GM19238 (cell line): ENCODE data around the gene NSDHL.

Experiments used
- DNase-seq: peaks from one replicate; pipeline ENCODE4 v3.0.0; 2011; ENCODE audit warnings: low spot score; ENCODE audit not compliant: insufficient read length

NSDHL gene

DNA sequence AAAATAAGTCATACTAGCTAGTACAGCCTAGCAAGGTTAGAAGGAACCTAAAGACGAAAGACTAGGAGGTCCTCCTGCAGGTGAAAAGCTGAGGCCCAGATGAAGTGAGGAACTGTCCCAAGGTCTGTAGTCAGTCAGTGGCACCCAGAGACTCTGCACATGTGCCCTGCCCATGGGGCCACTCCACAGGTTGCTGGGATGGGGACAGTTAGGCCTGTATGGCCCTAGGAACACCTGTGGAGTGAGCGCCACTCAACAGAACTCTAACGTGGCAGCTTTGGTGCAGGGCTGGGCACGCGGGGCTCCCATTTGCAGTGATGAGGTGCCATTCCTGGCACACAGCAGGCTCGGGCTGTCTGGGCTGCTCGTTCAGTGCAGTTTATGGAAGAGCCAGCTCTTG is 81.8 kb downstream of the NSDHL start:
- no peak for DNase-seq

DNA sequence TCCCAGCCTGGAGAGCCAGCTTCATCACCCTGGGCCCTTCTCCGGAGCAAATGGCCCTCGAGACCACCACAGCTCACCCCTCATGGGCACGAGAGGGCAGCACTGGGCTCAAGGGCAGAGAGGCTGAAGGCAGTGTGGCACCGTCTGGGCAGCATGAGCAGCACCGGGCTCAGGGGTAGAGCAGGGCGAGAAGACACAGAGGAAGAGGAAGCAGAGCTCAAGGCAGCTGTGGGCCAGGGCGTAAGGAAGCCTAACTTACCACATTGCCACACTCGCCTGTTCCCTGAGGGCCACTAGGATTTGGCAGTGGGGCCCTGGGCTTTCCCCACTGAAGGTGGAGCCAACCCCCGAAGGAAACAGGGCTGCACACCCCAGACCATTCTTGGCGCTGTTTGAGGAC is 82.5 kb downstream of the NSDHL start:
- DNase-seq, result no peak

DNA sequence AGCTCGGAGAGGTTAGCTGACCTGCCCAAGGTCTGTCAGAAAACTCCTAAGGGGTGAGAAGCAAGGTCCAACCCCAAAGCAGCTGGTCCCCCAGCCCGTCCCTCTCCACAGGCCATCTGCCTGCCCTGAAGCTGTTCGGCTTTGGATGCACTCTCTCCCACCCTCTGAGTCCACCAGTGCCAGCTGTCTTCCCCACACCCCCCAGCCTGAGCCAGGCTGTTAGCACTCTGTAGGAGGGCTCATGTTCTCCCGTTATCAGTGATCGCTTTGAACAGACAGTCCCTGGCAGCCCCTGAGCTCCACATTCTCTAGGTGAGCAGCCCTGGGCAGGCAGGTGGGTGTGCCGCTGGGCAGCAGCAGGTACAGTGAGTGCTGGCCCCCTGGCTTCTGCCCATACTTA is 83.0 kb downstream of the NSDHL start:
- no peak for DNase-seq

DNA sequence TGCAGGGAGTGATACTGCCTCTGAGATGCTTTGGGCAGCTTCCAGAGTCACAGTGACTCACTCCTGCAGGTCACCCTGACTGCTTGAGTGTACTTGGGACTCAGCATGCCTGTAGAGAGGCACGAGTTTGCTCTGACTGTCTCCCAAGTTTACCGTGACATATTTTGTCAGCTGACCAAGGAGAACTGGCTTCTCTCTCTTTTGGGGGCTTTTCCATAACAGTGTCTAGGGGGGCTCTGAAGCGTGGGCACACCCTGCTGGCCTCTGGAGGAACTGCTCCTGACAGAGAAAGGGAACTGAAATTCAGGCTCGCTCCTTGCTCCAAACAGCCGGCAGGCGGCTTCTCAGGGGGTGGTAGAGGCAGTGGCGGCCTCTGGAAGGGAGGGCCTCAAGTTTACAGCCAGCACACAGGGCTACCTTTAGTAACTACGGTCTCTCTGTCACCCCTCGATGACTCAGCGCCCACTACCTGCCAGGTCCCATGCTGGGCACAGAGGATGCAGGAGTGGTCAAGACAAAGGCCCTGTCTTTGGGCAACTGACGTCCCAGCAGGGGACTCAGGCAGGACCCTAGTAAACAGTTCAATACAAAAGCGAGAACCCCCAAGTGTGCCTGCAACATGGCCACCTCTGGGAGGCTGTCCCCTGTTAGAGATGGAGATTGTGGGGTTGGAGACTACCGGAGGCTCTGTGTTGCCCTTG is 84.8 kb downstream of the NSDHL start:
- peak; percentile 74 for DNase-seq

DNA sequence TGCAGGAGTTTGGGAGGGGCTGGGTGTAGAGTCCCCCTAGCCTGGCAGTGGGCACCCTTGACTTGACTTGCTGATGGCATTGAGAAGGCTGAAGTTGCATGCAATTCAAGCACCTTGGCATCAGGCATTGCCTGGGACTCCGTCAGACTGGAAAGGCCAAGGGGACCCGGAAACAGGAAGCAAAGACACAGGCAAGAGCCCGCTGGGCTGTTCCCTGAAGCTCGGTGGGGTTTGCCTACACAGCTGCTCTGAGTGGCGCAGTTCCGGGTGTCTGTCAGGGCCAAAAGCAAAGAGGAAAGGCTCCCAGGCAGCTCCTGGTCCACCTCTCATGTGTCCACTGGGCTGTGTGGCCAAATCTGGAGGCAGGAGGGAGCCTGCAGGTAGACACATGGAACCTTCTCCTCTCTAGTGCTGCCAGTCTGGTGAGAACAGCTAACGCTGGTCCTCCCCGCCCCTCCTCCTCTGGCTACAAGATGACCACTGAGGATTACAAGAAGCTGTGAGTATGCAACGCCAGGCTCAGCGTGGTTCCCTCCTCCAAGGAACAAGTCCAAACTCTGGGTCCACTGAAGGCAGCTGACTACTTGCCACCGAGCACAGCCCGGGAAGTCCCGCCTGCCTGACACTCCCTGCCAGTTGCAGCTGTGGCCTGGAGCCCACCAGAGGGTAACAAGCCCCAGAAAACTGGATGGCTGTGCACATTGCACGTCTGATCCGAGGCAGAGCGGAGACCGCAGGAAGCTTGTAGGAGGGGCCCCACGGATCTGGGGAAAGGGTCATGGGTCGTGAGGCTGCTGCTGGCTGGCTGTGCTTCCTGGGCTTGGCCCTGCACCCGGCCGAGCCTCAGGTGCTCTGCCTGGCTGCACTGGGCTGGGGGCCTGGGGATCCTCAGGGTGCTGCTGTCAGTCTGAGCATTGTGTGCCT is 87.1 kb downstream of the NSDHL start:
- no peak for DNase-seq

DNA sequence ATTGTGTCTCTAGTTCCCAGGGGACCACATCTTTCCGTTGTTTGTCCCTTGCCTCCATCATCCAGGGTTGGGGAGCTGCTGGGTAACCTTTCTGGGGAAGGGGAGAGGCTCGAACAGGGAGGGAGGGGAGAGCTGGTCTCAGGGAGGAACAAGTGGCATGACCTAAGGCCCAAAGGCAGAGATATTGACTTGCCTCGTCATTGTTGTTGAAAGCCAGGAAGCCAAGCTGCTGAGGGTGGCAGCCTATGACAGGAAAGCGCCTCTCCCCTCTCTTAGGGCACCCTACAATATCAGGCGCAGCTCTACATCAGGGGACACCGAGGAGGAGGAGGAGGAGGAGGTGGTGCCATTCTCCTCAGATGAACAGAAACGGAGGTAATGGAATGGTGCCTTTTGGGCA is 87.8 kb downstream of the NSDHL start:
- DNase-seq, result no peak
